SKM-1 treated with dmso at 0.1 percent for 144 hours (cell line): Measurements from ENCODE around the gene OLFM2.
A peak's percentile ranks its signal among the peaks of the same experiment; 100 is the strongest.
"Not testable (repeated sequence)": the region's sequence is repeated elsewhere in the genome, so short reads cannot be mapped to it uniquely, and the experiment has no call there.

Experiments used
- DNase-seq: peaks from one replicate; lab custom pipeline; 2025; ENCODE audit not compliant: unreplicated experiment; lab: John Stamatoyannopoulos, UW

OLFM2 gene

DNA sequence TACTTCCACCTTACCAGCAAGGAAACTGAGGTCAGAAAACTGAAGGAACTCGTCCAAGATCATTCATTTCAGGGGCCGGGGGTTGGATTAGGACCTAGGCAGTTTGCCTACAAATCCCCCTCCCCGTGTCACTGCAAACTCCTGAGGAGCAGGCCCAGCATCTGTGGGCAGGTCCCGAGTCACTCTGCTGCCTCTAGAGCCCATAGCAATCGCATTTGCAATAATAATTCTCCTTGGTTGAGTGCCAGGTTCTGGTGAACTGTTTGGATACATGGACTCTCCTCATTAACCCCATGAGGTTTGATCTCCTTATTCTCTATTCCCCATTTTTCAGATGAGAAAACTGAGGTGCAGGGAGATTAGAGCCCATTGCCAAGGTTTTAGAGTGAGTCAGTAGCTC lies 100.3 kb downstream of the OLFM2 start:
- no peak for DNase-seq

DNA sequence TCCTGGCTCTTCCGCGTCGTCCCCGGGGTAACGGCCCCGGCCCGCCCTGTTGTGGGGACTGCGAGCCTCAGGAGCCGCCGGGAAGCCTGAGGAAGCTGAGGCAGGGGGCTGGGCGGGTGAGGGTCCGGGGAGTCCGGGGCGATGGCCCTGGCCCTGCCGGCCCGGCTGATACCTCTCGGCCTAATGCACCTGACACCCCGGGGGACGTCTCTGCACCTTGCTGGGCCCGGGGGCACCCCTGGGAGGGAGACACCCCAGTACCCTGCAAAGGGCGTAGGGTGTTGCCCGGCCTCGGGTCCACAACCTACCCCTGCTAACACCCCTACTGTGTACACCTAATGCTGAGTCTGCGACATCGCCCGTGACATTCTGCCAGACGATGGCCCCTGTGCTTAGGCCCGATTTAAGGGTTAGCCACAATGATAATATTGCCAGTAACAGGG lies 100.8 kb downstream of the OLFM2 start:
- no peak for DNase-seq

DNA sequence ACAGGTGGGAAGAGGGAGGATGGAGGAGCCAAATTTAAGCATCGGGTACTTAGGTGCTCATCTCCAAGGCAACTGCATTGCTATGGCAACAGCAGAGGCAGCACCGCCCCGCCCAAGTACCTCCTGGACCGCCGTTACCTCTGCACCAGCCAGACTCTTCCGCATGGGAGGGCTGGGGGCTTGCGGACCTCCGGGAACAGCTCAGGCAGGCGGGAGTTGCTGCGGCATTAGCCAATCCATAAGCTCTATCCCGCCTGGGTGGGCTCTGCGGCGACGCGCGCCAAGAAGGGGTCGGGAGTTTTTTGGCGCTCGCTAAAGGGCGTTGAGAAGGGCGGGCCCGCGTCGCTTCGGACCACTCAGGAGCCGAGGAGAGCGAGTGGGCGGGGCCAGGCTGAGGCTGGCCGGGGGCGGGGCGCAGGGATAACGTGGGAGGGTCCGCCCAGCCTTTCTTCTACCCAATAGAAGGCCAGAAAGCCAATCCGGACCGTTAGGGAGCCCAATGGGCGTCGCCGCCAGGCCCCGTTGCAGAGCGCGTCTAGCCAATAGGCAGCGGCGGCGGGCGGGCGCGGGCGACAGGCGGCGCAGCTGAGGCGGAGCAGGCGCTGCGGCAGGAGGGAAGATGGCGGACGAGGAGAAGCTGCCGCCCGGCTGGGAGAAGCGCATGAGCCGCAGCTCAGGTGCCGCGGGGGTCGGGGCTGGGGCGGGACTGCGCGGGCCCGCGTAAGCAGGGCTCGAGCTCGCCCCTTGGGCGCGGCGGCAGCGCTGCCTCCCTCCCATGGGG lies 101.4 kb downstream of the OLFM2 start, which contains the start of gene PIN1:
Gene PIN1, plus strand, starts transcription at position 593 of the 781 bp plus-strand sequence. Its CDS starts 27 bp downstream, at position 620.
- DNase-seq: peak; percentile 99

DNA sequence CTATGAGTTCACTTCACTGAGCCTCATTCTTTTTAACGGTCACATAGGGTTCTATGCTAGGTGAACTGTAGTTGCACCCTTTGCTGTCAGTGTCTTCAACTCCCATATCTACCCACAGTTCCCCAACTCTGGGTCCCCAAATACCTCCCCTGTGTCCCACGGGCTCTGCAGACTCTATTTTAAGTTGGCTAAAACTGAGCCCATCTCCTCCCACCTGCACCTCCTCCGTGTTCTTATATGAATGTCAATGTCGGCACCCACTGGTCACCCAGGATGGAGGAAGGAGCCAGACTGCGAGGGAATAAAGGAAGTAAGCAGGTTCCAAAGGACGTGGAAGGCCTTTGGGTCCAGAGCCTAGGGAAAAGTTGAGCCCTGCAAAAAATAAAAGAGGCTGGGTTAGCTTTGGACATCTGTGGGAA lies 102.0 kb downstream of the OLFM2 start:
- no peak for DNase-seq

DNA sequence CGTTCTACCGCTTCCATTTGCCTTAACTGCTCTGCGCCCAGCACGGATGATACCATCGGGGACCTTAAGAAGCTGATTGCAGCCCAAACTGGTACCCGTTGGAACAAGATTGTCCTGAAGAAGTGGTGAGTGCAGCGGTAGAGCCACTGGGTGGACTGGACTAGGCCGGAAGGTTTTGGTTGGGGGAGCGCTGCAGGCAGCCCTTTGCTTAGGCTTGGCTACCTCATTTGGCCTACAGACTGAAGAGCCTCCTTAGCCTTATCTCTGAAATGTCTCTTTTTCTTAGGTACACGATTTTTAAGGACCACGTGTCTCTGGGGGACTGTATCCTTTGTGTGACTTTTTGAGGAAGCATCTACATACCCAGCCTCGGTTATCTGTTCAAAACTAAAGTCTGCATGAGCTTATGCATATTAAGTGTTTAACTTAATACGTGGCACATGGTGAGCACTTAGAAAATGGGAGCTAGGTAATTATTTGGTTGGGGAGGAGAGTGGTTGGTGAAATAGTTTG lies 107.7 kb downstream of the OLFM2 start:
- no peak for DNase-seq

DNA sequence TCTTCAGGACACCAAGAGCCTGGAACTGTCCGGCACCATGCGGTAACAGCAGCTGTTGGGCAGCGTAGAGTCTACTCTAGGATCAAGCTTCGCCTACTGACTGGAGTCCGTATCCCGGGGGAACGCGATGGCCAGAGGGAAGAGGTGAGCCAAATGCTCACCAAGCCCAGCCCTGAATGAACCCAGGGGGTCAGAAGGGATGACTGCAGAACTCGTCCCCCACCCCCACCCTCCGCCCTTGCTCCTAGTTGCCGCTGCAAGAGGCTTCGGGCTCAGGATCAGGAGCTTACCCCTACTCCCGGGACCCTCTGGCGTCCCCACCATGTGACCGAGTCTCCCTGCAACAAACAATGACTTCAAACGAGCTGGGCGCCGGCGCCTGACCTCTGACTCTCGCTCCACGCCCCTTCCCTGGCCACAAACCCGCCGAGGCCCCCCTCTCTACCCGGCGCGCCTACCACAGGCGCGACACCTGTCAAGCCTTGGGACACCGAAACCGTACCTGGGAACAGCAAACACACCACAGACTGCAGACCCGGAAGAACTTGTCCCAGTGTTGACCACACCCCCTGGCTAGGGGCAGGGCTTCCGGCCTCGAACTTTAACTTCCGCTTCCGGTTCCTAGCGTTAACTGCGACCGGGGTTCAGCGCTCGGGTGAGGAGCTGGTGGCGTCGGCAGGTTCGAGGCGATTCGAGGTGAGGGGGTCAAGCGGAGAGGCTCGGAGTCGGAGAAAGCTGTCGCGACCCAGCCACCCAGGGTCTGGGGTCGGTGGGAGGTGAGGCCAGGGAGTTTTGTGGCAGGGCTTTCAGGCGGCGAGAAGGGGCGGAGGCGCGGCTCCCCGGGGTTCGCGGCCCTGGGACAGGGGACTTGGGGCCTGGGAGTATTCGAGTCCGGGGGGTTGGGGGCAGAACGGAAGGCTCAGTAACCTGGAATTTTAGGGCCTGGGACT lies 108.8 kb downstream of the OLFM2 start, which contains the start of gene UBL5:
Gene UBL5, plus strand, starts transcription at position 630 of the 950 bp plus-strand sequence. CDS start 420 bp downstream, outside the sequence.
- DNase-seq: peak; percentile 86

DNA sequence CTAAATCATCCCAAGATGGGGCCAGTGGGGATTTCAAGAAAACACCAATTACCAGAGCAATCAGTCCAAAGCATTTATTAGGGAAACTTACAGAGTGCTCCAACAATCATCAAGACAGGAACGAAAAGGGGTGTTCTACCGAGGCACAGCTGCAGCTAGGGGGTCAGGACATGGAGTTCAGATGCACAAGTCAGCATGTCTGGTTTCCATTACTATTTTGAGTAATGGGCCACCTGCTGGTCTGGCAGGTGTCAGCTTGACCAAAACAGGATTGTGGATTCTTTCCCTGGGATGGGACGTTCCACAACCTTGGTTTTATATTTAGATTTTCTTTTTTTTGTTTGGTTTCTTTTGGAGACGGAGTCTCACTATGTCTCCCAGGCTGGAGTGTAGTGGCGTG lies 112.5 kb downstream of the OLFM2 start:
- DNase-seq: no peak

DNA sequence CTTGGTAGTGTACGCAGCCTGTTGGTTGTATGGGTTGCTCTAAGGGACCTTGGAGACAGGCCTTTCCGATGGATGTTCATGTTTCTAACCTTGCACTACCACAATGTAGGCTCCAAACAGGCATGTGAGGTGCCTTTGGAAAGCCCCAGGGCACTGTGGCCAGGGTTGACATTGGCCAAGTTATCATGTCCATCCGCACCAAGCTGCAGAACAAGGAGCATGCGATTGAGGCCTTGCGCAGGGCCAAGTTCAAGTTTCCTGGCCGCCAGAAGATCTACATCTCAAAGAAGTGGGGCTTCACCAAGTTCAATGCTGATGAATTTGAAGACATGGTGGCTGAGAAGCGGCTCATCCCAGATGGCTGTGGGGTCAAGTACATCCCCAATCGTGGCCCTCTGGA lies 116.3 kb downstream of the OLFM2 start:
- not testable (repeated sequence) for DNase-seq

DNA sequence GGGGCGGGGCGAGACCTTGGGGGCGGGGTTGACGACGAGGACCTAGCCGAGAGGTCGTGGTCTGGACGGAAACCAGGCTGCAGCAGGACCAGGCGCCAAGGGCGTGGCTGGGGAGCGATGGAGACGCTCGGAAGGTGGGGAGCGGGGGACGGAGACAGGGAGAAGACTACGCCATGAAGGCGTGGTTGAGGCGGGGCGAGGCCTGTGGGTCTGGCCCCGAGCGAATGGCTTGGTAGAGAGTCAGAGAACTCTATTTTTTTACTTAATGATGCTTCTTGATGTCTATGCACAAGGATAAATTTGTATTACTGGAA lies 116.8 kb downstream of the OLFM2 start:
- DNase-seq: no peak

DNA sequence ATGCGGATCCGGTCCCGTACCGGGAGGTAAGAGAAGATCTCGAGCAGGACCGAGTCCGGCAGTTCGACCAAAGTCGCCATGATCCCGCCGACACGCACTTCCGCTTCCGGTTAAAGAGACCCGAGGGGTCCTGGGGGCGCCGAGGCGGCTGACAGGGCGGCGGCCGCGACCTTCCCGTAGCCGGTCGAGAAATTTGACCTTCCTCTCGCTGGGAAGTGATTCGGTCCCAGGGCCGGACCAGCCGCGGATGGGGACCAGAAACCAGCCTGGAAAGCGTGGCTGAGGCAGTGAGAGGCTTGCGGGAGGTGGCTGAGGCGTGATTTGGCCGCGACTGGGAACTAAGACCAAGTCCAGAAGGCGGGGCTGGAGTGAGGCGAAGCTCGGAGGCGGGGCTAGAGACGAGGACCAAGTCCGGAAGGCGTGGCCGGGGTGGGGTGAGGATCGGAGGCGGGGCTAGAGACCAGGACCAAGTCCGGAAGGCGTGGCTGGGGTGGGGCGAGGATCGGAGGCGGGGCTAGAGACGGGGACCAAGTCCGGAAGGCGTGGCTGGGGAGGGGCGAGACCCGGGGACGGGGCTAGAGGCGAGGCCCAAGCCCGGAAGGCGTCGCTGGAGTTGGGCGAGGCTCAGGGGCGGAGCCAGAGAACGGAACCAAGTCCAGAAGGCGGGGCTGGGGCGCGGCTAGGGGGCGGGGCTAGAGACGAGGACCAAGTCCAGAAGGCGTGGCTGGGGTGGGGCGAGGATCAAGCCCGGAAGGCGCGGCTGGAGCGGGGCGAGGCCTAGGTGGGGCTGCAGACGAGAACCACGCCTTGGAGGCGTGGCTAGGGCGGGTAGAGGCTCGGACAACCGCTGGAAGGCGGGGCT lies 117.3 kb downstream of the OLFM2 start, which contains the start of gene FBXL12:
Gene FBXL12, minus strand, starts transcription at position 346 of the 862 bp plus-strand sequence. Its CDS starts 266 bp downstream, at position 80.
- DNase-seq: peak; percentile 100

DNA sequence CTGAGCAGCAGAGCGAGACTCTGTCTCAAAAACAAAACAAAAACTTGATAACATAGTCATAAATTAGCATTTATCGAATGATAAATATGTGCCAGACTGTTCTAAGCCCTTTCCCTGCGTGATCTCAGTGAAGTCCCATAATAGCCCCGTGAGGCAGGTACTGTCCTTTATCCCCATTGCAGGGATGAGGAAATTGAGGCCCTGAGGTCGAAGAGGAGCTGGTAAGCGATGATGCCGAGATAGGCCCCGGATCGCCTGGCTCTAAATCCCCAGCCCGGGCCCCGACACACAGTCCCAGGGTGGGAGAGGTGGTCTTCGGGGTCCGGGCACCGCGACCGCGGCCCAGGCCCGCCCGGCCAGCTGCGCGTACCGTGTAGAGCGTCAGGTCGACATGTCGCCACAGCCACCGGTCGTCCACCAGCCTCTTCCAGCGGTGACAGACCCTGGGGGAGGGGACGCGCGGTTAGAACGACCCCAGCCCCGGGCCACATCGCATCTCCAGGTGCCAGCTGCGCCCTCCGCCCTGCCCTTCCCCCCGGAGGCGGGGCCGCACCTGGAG lies 118.1 kb downstream of the OLFM2 start:
- DNase-seq: no peak

DNA sequence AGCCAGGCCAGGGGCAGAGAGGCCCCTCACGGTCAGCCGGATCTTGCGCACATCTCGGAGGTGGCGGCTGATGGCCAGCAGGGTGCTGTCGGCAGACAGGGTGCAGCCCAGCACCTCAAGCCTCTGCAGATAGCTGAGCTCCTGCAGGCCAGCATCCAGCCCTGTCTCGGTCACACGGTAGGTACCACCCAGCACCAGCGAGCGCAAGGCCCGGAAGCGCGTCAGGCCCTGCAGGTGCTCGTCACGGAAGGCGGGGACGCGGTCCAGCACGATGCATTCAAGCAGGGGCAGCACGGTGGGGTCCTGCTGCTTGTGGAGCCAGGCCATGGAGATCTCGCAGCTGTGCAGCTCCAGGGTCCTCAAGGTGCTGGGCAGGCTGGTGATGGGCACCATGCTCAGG lies 125.2 kb downstream of the OLFM2 start:
- no peak for DNase-seq

DNA sequence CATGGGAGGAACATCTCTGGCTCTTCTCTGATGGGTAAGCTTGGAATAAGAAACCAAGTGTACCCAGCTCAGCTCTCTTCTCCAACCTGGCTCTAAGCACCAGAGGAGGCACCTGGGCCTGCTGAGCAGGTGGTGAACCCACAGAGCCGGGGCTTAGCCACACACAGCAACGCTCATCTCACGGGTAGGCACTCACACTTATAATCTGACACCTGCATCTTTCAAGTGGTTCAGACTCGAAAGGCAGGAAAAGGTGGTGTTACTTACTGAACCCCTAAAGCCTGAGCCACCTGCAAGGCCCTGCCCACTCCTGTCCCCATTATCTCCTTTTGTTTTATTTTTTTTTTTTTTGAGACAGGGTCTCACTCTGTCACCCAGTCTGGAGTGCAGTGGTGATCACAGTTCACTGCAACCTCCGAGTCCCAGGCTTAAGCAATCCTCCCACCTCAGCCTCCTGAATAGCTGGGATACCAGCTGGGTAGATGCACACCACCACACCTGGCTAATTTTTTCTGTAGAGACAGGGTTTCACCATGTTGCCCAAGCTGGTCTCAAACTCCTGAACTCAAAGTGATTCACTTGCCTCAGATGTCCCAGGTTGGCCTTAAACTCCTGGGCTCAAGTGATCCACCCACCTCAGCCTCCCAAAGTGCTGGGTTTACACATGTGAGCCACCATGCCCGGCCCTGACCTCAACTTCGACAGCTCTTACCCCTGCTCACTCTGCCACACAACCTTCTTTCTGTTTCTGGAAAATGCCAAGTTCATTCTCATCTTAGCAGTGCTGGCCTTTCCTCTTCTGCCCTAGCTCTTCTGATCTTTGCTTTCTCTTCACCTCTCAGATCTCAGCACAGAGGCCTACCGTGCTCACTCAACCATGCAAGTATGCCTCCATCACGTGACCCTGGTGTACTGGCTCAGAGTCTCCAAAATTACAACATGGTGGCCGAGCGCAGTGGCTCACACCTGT lies 127.2 kb downstream of the OLFM2 start:
- DNase-seq: no peak

DNA sequence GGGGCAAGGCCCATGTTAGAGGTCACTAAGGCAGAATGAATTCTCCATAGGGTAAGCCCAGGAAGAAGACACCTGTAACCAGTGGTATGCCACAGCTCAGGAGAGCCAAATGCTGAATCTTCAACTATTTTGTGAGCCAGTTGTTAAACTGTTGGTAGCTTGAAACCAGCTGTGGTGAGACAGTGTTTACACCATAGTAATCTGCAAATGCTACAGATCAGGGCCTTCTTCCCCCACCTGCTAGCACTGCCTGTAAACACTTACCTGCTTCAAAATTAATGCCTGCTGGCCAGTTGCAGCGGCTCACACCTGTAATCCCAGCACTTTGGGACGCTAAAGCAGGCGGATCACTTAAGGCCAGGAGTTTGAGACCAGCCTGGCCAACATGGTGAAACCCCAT lies 129.5 kb downstream of the OLFM2 start:
- DNase-seq: no peak
